Non-pigmented ciliary epithelial cell (primary cell): ENCODE results near the gene ZNF483.
"Not testable (repeated sequence)": the region's sequence is repeated elsewhere in the genome, so short reads cannot be mapped to it uniquely, and the experiment has no call there.

ENCODE experiments used
- DNase-seq: peaks from one replicate; pipeline ENCODE4 v3.0.0-alpha.2; 2010; ENCODE audit warnings: low read depth

ZNF483 gene

DNA sequence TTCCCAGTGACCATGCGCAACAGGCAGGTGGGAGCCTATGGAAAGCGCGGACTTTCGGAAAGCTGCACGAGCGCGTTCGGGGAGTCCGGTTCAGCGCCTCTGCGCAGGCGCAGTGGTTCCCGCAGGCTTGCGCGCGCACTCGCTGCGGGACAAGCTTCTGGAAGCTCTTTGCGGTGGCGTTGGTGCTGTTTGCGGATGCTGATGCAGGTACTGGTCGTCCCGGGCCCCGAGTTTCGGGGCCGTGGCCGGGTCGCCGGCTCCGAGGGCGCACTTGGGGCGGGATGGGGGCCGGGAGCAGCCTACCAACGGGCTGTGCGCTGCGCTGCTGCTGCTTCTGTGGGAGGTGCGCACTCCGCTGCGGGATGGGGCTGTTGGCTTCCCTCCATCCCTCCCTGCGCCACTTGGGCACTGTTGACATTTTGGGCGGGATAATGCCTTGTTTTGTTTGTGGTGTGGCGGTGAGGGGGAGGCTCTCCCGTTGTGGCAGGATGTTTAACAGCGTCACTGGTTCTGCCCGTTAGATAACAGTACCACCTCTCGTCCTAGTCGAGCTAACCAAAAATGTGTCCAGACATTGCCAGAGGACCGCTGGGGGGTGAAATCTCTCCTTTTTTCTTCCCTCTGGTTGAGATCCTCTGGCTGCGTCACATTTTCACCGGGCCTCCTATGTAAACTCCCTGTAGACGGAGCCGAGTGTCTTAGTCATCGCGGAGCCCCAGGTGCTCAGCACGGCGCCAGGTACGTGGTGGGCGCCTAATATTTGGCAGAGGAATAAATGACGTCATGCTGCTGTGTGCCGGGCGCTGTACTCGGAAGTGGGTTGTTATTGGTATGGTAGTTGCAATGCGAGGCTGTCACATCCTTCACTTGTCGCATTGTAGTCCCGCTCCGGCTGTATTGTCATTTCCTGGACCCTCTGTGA lies at the start of gene ZNF483:
Gene ZNF483, plus strand, starts transcription at position 124 of the 922 bp plus-strand sequence. CDS start 2,217 bp downstream, outside the sequence.
- peak; percentile 18 for DNase-seq

DNA sequence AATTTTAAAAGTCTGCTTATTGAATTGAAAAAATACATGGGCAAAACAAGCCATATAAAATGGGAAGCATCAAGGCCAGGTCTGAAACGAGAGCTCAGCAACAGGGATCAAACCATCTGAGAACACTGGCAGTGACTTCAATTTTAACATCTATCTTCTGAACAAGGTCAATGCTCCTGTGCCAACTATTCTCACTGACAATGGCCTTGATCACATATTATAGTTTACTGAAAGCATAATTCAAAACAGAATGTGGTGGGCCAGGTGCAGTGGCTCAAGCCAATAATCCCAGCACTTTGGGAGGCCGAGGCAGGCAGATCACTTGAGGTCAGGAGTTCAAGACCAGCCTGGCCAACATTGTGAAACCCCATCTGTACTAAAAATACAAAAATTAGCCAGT lies 49.8 kb upstream of the ZNF483 start:
- no peak for DNase-seq

DNA sequence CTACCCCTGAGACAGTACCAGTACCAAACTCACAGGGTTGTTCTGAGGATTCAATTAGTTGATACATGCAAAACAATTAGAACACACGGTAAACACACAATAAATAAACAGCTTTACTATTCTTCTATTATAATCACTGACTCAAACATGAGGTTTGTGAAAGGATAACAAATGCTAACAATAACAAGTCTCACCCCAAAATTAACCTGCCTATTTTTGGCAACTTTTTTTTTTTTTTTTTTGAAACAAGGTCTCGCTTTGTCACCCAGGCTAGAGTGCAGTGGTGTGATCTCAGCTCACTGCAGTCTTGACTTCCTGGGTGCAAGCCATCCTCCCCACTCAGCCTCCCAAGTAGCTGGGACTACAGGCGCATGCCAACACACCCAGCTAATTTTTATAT lies 47.3 kb upstream of the ZNF483 start:
- no peak for DNase-seq

DNA sequence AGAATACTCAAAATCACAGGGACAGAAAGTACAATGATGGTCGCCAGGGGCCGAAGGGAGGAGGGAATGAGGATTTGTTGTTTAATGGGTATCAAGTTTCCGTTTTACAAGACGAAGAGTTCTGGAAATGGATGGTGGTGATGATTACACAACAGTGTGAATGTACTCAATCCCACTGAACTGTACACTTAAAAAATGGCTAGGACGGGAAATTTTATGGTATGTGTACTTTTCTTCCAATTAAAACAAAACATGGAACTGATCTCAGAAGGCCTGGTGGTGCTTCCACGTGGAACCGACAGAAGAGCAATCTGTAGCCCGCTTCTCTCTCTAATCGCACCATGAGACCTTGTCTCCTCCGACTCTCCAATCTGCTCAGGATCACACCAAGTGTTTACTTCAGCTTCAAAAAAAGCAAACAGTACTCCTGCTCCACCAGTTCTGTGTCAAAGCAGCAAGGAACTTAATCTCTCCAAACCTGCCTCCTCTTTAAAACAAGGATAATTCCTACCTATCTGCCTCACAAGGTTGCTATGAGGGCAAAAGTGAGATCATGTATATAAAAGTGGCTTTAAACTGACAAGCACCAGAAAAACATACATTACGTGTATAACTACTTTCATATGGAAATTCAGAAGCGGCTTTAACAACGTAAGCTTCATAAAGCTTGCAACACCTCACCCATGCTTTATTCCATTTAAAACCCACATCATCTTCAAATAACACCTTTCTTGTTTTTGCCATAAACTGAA lies 42.9 kb upstream of the ZNF483 start:
- DNase-seq: no peak

DNA sequence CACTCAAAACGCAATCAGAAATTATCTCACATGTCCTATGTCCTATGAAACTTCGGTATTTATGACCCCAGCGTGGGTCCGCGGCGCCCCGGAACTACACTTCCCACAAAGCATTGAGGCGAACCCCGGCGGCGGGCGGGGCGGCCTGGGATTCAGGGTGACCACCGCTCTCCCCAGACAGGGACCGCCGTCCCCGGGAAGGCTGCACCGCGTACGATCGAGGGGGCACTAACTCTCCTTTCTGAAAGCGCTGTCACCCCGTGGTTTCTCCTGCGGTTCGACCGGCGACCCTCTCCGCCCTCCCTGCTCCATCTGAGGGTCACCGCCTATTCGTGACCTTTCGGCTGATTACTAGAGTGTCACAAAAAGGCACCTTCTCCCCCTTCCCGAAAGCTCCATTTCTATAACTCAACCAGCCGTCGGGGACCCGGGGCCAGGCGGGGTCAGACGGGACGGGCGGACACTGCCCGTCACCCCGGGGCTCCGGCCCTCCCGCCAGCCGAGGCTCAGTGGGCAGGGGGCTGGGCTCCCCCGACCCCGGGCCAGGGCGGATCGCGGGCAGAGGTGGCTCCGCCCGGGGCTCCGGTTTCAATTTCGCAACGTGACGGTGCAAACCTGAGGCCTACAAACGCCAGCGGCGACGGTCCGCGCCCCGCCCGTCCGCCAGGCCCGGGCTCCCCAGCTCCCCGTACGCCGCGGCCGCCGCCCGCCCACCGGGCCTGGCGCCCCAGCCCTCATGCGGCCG lies 42.1 kb upstream of the ZNF483 start:
- DNase-seq: no peak

DNA sequence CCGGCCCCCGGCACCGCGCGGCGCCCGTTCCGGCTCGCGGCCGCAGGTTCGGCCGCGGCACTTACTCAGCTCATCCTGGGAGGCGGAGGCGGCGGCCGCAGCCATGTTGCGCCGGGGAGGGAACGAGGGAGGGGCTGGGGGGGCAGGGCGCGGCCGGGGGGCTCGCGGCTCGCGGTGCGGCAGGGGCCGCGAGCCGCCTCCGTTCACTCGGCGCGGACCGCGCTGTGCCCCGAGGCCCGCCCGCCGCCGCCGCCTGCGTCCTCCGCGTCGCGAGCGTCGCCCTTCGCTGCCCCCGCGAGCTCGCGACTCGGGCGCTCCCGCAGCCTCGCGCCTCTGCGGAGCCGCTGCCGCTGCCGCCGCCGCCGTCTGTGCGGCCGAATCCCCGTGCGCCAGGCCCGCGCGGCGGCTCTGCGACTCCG lies 41.5 kb upstream of the ZNF483 start:
- DNase-seq: no peak

DNA sequence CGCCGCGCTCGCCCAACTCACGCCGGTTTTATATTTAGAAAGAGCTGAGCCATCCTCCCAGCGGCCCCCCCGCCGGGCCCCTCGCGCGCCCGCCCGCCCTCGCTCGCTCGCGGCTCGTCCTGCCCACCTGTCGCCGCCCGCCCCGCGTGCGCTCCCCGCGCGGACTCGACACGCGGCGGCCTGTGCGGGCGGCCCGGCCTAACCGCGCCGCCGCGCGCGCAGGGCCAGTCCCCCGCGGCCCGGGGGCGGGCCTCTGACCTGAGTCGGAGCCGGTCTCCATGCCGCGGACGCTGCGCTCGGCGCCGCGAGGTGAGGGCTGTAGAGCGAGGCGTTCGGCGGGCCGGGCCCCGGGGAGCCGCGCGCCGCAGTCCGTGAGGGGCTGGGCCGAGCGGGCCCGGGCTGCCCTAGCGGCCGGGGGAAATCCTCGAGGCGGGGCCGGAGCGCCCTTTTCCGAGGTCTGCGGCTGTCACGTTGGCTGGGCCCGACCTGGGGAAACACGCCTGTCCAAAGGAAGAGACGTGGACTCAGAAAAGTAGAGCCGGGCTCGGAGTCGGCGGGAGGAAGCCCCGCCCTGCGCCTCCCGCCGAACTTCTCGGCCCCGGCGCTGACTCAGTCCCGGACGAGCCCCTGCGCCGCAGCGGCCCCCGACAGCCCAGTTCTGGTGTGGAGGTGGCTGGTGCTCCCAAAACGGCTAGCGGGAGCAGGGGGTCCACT lies 41.0 kb upstream of the ZNF483 start, which contains the start of gene ECPAS:
Gene ECPAS, minus strand, starts transcription at position 526 of the 714 bp plus-strand sequence. CDS start 11,465 bp downstream, outside the sequence.
- no peak for DNase-seq

DNA sequence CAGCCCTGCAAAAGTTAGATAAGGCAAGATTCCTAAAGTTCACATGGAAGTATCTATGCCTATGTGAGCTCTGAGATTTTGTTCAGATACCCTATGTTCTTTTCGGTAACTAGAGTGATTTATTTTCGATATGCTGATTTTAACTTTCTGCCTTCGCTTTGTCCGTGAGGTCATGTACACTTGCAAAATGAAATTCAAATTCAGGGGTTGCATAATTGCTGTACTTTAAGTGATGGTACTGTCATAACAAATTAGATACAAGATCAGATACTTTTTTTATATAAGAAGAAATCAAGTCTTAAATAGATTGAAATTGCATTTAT lies 40.4 kb upstream of the ZNF483 start:
- DNase-seq: no peak

DNA sequence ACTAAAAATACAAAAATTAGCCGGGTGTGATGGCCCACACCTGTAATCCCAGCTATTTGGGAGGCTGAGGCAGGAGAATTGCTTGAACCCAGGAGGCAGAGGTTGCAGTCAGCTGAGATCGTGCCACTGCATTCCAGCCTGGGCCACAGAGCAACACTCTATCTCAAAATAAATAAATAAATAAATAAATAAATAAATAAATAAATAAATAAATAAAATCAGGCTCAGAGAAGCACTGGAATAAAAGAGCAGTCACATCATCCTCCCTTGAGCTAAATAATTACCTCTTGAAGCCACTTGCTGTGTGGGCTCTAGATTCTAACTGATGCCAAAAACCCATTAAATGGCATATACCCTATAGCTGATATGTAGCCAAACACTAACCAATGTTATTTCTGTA lies 27.8 kb upstream of the ZNF483 start:
- not testable (repeated sequence) for DNase-seq

DNA sequence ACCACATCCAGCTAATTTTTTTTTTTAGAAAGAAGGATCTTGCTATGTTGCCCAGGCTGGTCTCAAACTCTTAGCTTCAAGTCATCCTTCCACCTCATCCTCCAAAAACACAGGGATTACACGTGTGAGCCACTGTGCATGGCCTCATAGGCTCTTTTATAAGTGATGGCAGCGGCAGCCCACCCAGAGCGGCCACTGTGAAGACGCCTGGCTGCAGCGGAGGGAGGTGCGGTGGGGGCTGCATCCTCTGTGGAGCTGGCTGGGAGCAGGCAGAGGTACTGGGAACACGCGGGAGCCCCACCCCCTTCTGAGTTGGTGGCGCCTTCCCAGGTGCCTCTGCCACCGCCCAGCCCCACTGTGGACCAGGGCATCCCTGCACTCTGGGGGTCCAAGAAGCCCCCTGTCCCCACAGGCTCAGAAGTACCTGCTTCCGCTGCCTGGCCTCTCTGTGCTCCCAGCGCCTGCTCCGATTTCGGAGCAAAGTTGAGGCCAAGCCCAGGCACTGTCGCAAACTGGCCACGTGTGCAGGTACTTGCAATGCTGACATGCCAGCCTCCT lies 23.9 kb upstream of the ZNF483 start:
- DNase-seq: no peak

DNA sequence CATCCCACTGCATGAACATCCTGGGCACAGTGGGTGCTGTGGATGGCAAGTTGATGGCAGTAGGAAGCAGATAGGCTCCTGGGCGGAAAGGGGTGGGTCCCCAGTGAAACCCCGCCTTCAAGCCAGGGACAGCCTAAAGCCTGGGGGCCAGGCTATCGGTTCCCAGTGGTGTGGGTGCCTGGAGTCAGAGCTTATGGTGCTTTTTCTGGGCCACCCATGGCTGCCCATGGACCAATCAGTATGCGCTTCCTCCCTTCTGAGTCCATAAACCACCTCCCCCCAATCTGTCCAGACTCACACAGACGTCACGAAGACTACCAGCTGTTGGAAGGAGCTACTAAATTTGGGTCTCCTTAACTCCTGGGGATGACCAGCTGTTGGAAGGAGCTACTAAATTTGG lies 23.3 kb upstream of the ZNF483 start:
- no peak for DNase-seq

DNA sequence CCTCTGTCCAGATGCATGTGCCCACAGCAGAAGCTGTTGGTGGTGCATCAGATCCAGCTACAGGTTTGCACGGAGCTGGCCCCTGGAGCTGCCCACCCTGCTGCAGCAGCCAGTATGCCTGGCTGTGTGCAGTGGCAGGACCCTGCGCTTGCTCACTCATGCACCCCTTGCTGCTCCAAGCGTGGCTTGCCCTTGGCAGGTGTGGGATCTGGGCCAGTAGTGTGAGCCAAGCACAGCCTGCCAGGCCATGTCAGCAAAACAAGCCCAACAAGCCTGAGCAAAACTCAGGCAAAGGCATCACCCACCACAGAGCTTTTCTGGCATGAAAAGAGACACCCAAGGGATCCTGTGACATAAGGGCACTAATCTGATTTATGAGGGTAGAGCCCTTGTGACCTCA lies 22.5 kb upstream of the ZNF483 start:
- DNase-seq: no peak

DNA sequence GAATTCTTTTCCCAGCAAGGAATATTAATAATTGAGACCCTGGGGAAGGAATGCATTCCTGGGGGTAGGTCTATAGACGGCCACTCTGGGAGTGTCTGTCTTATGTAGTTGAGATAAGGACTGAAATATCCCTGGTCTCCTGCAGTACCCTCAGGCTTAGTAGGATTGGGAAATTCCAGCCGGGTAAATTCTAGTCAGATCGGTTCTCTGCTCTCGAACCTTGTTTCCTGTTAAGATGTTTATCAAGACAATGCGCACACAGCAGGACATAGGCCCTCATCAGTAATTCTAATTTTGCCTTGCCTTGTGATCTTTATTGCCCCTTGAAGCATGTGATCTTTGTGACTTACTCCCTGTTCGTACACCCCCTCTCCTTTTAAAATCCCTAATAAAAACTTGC lies 13.4 kb upstream of the ZNF483 start:
- not testable (repeated sequence) for DNase-seq

DNA sequence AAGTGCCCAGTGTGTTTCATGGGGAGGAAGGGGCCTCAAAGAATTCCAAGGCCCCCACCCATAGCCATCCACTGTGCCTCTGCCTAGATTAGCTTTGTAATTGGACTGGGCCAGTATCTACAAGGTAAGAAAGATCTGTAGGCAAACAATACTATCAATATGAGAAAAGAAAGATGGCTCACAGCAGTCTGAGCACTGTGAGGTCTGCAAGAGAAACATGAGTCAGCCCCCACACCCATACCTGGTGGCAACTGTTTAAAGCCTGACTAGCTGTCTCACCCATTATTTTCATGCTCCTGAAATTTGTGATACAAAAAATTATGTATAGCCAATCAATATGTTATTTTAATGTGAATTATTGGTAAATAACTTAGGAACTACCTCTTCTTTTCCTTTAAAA lies 10.0 kb upstream of the ZNF483 start:
- no peak for DNase-seq

DNA sequence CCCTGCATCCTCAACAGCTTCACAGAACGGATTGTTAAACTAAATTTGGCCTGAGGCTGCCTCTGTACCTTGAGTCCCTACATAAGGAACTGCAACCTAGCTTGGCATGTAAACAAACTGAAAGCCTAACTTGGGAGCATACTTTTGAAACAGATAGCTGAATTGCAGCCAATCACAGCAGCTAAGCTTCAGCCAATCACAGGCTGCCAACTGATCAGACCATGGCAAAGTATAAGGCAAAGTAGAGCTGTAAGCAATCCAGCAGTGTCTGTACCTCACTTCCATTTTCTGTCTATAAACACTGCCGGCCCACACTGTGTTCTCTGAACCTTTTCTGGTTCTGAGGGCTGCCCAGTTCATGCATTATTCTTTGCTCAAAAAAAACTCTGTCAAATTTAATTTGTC lies 8.9 kb upstream of the ZNF483 start:
- no peak for DNase-seq

DNA sequence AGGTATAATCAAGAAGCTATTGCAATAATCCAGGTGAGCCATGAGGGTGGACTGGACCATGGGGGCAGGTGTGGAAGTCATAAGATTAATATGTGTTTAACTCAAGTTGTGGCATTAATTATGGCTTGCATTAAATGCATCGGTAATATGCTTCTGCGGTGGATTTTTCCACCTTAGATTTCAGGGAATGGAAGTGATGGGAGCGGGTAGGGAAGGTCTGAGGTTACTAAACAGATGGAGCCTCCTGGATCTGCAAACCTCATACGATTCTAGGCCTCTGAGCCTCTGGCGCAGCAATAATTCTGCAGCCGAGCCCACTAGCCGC lies 286 bp upstream of the ZNF483 start:
- no peak for DNase-seq

DNA sequence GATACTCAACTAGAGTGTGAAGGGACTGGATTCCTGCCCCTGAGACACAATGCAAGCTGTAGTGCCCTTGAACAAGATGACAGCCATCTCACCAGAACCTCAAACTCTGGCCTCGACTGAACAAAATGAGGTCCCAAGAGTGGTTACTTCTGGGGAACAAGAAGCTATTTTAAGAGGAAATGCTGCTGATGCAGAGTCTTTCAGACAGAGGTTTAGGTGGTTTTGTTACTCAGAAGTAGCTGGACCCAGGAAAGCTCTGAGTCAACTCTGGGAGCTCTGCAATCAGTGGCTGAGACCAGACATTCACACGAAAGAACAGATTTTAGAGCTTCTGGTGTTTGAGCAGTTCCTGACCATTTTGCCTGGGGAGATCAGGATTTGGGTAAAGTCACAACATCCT lies 2.4 kb downstream of the ZNF483 start:
- DNase-seq: no peak

DNA sequence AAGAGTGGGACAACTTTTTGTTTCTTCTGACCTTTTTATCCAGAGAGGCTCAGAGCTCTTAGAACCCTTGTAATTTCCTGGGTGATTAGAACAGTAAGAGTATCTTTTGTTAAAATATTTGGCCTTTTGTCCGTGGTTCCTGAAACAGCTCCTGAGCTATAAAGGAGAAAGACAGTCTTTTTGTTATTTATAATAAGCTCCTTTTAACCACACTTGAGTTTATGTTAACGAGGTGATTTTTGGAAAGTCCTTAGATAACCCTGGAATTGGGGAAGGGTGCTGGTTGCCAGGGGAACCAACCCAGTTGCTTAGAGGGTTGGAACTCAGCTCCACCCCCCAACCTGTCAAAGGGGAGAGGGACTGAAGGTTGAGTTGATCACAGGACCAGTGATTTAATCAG lies 4.8 kb downstream of the ZNF483 start:
- no peak for DNase-seq

DNA sequence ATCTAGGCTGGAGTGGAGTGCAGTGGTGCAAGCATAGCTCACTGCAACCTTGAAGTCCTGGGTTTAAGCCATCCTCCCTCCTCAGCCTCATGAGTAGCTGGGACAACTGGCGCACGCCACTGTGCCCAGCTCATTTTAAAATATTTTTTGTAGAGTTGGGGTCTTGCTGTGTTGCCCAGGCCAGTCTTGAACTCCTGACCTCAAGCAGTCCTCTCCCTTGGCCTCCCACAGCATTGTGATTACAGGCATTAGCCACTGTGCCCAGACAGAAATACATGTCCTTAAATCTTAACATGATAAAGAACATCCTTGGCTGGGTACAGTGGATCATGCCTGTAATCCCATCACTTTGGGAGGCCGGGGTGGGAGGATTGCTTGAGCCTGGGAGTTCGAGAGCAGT lies 6.7 kb downstream of the ZNF483 start:
- DNase-seq: no peak

DNA sequence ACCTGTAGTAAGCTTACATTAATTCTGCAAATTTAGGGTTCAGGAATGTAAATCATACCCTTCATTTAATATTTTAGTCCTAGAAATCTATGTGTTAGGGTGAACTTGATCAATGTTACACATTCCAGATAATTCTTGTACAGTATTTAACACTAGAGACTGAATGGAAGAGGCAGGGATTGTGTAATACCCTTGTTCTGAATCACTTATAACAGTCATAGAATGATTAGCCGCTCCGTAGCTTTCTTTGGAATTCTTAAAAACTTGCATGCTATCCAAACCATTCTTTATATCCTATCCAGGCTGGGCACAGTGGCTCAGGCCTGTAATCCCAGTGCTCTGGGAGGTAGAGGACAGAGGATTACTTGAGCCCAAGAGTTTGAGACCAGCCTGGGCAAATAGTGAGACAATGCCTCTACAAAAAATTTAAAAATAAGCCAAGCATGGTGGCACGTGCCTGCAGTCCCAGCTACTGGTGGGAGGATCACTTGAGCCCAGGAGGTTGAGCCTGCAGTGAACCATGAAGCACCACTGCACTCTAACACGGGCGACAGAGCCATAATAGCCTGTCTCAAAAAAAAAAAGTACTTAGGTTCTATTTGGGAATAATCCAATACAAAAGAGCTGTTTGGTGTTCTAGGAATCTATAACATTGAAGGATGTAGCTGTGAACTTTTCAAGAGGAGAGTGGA lies 8.3 kb downstream of the ZNF483 start:
- no peak for DNase-seq
